Stimulated activated CD4-positive, alpha-beta T cell treated with anti-CD3 and anti-CD28 coated beads, Interleukin-15, amount 100 ng/mL, for 48 hours (primary cell): ENCODE measurements around the gene RESP18.

Experiments
- DNase-seq, 2 donors: peaks; one replicate each; pipeline ENCODE4 v3.0.0-alpha.2; 2020; ENCODE audit warnings: low read depth in 2 of 2

RESP18 gene

DNA sequence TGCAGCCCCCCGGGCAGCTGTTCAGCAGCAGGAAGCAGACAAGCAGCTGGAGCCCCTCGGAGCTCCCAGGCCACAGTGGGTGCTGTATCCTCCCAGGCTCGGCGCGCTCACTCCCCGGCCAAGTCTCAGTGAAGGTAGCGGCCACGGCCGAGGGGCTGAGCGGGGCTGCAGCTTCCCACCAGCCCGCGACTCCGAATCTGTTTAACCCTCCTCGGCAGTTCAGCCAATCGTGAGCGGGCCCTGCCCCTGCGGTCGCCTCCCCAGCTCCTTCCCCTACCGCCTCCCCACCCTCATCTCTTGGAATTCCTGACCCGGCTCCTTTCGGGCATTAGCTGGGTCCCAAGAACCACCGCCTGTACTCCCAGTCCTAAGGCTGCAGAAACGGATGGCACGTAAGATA is at the start of gene RESP18:
Gene RESP18 (minus strand): TSS at position 203 of the 400 bp plus-strand sequence.
- DNase-seq = no peak

GRCh38 chr2:219381448-219381847 is 48.9 kb upstream of the RESP18 start:
- no peak for DNase-seq

DNA sequence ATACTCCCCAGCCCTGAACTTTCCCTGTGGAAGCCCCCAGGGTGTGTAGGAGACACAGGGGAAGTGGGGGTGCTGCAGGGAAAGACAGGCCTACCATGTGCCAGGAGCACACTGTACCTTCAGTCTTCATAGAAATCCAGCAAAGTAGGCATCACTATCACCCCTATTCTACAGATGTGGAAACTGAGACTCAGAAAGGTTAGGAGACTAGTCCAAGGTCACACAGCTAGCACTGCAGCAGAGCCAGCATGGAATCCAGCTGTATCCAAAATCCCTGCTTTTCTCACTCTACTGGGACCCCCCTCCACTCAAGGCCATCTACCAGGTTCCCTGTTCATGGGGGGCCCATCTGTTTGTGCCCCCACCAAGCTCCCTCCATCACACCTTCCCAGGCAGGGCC is 48.4 kb upstream of the RESP18 start:
- DNase-seq = no peak

GRCh38 chr2:219378163-219378851 is 45.8 kb upstream of the RESP18 start:
- no peak for DNase-seq

DNA sequence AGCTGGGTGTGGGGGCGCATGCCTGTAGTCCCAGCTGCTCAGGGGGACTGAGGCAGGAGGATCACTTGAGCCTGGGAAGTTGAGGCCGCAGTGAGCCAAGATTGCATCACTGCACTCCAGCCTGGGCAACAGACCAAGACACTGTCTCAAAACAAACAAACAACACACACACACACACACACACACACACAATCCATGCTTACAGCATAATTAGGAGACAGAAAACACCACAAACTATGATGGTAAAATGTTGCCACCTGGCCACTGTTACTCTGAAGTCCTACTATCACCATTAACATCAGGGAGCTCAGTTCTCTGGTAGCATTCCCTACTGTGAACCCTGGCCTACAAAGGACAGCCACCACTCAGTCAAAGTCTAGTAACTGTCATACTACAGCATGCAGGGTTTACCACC is 36.9 kb upstream of the RESP18 start:
- no peak for DNase-seq

DNA sequence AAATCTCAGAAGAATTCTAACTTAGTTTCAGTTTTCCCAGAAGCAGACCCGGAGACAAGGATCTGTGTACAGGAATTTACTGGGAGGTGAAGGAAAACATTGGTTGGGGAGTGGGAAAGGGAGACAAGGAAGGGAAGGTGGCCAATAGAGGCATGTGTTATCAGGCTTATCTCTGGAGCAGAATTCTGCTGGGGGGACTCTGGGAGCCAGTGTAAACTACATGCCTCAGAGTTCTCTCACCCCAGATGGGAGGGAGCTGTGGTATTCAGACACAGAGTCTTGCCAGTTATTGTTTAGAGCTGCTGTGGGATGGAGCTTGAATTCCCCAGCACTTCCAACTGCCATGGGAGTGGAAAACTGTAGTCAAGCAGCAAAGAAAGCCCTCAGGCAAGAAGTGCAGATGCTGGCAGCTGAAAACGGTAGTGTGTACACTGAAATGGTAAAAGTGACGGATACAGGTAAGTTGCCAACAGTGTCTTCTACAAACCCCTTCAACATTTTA is 36.2 kb upstream of the RESP18 start:
- DNase-seq = no peak

GRCh38 chr2:219362524-219363164 is 30.1 kb upstream of the RESP18 start:
- DNase-seq = no peak

GRCh38 chr2:219362072-219362471 is 29.5 kb upstream of the RESP18 start:
- no peak for DNase-seq

DNA sequence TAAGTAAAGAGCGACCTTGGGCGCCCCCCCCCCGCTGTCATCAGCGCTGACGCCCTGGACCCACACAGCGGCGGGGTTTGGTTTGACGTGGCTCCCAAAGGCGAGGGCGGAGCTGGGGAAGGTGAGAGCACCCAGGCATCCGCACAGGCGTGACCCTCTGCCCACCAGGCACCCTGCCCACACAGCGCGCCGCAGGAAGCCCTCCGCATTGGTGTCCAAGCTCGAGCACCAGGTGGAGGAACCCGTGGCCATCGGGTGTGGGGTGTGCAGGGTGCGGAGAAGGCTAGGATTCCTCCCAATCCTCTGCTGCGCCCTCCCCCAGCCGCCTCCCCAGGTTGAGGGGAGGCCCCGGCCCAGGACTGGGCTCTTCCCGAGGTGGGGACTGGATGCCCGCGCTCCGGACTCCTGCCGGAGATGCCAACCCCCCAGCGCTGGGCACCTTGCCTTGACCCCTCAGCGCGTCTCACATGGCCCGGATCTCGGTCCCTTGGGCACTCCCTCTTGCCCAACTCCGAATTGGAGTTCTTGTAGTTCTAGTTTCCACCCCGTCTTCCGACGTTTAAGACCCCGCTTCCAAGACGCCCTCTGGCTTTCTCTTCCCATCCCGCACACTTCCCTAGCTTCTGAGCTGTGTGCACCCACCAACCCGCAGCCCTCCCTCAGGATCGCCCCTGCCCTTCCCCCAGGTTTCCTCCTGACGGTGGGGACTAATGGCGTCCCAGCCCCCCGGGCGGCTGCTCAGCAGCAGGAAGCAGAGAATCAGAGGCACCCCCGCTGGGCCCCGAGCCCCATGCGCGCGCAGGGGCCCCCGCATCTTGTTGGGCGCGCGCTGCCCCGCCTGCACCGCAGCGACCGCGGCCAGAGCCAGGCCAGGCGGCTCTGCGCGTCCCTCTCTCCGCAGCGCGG is 25.9 kb upstream of the RESP18 start:
- no peak for DNase-seq

DNA sequence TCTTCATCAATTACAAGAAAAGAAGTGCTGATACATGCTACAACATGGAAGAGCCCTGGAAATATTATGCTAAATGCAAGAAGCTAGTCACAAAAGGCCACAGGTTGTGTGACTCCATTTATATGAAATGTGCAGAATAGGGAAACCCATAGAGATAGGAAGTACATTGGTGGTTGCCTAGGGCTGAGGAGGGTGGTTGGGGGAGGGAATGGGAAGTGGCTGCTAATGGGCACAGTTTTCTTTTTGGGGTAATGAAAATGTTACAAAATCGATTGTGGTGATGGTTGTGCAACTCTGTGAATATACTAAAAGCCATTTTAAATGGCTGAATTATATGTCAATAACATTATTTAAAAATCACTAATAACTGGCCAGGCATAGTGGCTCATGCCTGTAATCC is 24.3 kb upstream of the RESP18 start:
- no peak for DNase-seq

DNA sequence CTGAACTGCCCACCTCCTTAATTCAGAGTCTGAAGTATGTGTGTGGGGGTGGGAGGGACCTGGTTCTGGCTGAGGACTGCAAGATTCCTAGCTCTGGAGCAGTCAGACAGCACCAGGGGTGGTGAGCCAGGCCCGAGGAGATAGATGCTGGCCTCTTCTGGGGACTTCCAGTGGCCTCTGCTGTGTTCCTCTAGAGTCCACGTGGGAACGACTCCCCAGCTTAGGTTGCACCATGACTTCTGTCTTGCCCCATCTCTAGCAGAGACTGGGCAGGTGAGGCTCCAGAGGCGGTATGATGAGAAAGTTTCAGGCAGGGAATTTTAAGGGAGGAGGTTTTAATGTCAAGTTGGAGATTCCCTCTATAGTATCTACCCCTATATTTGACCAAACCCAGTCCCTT is 22.0 kb upstream of the RESP18 start:
- no peak for DNase-seq

DNA sequence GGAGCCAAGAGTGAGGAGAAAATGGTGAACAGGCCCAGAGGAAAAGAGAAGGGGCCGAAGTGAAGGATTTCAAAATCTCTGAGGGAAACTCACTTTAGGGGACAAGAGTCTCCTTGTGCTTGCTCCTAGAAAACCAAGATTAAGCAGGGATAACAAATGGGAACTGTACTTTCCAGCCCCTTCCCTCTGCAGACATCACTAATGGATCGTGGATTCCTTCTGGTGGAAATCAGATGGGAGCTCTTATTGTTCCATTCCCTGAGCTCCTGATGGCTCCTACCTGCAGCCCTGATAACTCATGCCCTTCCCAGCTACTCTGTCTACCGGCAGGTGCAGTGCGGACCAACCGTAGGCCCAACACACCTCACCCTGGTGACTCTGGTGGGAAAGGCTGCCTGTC is 20.6 kb upstream of the RESP18 start:
- DNase-seq = no peak

- peak; percentile 39 to 66 for DNase-seq
Measured at GRCh38 chr2:219352448-219353023, 20.0 kb upstream of the RESP18 start.

DNA sequence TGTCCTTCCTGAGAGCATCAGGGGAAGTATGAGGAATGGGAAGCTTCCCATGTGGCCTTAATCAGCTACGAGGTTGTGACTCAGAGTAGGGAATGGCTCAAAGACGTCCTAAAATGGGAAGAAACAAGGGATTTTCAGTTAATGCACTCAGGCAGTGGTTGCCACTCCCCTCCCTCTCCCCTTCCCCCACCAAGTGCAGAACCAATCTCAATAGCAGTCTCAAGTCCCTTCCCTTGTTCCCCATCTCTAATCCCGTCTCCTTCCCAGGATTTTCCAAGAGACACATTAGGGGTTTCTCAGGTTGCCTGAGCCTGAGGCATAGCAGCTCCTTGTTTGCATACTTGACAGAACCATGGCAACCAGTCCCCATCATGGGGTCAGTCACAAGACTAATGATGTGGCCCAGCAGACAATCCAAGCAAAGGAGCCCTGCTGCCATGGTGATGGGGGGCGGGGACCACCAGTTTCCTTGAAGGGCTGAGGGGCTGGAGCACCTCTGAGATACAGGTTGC is 18.2 kb upstream of the RESP18 start:
- no peak for DNase-seq

- DNase-seq = no peak
Measured at GRCh38 chr2:219350215-219350614, 17.7 kb upstream of the RESP18 start.

DNA sequence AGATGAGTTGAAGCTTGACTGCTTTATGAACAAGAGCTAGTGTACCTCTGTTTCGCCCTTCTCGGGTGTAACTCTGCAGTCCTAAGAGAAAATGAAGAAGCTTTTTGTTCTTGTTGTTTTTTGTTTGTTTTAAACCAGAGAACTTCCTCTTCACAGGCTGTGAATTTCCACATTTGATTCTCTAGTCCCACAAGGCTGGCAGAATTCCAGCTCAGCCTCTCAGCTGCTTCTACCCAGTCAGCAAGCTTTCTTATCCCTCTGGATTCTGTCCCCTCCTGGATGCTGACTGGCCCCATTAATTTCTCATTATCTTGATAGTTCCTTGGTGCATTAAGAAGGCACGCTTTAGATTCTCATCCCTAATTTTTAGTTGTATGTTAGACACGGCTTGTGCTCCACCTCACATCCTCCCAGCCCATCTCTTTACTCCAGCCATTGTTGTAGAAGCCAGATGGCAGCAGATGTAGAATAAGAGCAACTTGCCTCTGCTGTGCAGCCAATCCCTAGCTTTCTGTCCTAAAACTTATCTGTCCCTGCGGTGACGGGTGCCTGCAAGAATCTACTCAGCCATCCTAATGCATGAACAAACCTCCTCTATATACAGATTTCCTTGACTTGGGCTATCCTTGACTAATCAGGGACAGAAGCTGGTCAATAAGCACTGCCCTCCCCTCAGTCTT is 12.3 kb upstream of the RESP18 start:
- no peak for DNase-seq

- DNase-seq = no peak
Measured at GRCh38 chr2:219335373-219335786, 2.8 kb upstream of the RESP18 start.

- DNase-seq = no peak
Measured at GRCh38 chr2:219334076-219334475, 1.5 kb upstream of the RESP18 start.

GRCh38 chr2:219331560-219332213 is 857 bp downstream of the RESP18 start:
- no peak for DNase-seq

DNA sequence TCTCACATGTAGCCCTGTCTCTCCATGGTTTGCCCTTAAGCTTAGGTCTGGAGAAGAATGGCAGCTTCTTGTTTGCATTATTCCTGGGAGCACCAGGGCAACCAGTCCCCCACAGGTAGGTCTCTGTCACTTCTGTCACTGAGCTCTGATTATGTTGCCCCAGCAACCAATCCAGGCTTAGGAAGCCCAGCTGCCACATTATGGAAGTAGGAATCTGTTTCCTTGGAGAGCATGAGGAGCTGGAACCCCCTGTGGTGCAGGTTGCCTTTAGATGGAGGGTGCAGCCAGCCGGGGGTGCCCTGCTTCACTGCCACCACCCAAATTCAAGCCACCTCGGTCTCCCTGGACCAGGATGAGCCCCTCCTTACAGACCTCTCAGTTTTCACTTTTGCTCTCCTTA is 4.8 kb downstream of the RESP18 start:
- no peak for DNase-seq
